ENCODE measurements around the gene SSBP3.

SSBP3 gene

DNA sequence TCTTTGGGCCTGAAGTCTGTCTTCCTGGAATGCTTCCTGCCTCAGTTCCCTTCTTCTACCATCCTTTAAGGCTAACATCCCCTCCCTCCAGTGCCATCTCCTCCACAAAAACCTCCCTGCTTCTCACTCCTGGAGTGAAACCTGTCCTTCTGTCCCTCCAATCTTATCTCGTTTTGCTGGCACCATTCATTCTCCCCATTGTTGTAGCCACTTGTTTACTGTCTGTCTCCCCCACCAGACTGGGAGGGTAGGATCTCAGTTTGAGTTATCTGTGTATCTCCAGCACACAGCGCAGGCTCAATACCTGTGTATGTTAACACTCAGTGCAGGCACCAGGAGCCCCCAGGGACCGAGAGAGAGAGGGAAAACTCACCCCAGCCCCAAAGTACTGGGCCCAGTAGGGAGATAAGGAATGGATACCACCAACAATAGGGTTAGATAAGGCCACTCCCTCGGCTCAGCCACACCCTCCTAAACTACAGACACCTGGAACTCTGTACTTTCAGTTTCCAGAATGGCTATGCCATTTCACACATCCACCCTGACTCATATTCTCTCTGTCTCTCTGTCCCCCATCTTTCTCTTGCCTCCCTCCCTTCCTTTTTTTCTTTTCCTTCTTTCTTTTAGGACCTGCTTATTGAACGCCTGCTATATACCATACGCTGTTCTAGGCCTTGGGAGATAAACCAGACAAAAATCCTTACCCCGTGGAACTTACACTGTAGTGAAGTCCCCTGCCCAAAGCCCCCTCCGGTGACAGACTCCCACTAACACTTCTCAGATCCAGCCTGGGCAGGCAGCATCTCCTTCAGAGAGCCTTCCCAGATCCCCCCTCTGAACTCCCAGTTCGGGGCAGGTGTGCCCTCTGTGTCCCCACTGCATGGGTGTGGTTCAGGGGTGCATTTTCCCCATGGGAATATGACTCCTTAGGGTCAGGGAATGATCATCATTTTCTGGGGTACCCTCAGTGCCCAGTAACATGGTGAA is 3.3 kb upstream of the SSBP3 start:
- no peak for DNase-seq (ENCODE audit: low read depth in 3 of 3)

DNA sequence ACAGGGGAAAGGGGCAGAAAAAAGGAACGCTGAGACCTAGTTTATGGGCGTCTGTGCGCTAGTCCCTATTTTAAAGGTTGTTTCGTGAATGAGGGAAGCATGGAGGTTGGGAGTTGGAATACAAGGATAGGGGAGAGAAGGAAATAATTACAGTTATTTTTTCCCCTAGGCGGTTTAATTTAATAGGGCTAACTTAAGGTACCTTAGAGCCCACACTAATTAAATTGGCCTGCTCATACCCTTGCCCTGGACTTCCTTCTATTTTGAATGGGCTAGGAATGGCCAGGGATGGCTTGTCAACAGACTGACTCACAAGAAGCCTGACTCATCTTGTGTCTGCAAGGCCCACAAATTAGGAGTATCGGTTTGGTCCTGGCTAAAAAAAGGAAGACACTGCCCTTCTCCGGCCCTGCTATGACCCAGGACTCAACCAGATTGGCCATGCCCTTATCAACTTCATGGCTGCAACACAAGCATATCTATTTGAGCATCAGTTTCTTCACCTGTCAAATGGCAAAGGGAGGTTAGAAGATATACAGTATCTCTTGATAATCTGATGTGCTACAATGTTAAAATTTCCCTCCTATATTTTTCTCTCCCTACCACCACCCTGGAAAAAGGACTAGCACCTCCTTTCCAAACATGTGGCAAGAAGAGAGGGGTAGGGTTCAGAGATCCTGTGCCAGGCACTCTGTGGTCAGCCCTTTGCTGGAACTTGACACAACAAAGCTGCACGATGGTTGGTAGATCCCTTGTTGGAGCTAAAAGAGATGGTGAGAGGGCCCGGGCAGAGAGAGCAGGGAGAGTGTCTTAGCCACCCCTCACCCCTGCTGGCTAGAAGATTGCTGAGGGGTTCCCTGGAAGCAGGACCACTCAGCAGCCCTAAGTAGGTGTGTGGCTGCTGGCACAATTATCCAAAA is 2.2 kb upstream of the SSBP3 start:
- DNase-seq (ENCODE audit: low read depth in 3 of 3), result no peak

DNA sequence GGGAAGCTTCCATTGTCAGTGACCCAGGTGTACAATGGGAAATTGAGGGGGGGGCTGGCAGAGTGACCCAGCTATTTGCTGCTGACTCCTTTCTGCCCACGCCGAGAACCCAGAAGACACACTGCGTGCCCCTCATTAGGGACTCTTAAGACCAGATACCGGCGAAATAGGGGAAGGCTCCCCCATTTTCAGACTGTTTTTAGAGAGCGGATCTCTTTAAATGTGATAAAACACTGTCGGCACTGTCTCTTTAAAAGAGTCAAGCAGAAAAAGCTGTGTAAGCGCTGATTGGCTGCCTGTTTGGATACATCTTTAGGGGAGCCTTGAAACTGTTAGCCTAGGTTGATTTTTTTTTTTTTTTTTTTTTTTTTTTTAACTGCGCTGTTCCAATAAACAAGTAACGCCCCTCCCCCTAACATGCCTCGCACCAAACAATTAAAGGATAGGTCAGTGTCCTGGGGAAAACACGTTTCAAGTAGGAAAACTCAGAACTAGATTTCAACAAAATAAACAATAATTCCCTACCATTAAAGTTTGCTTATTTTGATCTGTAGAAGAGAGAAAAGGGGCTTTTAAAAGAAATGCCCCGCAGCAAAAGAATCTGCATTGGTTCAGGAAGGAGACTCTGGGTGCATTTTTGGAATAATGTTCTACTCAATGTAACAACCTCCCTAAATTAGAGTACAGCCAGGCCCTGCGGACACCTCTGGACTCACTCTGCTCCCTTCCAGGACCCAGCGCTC is 1.4 kb upstream of the SSBP3 start:
- DNase-seq (ENCODE audit: low read depth in 3 of 3), result peak in 2 of 3 experiments; percentile 42 to 43

DNA sequence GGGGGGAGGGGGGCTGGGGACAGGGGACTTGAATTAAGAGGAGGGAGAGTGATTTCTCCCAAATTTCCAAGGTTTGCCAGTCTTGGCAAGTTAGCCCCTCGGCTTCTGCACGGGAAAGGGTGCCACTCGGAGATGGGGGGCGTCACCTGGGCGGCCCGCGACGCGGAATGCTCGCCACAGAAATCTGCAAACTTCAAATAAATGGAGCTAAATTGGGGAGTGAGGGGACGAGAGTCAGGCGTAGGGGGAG is 885 bp upstream of the SSBP3 start:
- no peak for DNase-seq (ENCODE audit: low read depth in 3 of 3)

DNA sequence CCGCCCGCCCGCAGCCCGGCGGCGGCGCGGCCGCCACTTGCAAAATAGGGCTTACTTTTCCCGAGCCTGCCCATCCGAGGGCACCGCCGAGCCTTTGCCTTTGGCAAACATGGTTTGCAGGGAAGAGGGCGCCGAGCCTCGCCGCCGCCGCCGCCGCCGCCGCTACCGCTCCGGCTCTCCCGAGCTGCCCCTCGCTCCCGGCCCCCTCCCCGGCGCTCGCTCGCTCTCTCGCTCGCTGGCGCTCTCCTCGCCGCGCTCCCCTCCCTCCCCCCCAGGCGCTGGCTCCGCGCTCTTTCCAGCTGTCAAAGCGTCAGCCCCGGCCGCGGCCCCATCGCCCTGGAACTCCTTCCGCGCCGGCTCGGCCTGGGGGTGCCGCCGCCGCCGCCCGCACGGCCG is 298 bp downstream of the SSBP3 start:
- DNase-seq (ENCODE audit: low read depth in 3 of 3), result no peak

DNA sequence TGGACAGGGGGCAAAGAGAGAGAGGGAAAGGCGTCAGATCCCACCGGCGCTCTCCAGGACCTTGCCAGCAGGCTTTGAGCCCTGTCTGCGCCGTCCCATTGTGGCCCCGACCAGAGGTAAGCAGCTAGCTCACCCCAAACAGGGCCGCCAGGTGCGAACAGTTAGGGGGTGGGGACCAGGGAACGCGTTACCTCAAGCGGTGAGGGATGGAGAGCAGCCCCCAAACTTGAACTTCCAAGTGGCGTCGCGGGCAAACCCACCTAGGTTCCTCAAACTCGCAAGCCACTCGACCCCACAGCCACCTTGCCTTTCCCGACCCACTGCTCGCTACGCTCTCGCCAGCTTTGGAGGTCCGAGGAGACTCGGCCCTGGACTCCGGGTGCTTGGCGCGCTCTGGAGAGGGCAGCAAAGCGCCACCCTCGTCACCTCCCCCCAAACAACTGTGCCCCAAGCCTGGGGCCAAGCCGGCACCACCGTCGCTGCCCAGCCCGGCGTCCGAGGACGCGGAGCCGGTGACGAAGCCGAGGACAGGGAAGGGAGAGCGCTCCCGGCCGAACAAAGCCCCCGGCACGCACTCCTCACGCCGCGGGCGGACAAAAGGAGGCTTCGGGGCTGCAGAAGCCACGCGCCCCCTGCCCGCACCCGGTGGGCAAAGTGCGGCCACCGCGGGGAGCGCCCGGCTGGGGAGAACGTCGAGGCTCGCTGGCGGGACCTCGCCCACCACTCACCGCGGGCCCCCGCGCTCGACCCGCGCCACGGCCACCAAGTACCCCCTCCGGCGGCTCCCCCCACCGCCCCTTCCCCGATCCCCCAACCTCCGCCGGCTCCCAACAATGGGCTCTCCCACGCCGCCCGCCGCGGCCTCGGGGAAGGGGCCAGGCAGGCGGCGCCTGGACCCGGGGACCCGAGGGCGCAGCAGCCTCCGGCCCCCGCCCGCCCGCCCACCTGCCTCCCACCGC is 976 bp downstream of the SSBP3 start:
- DNase-seq (ENCODE audit: low read depth in 3 of 3), result no peak

DNA sequence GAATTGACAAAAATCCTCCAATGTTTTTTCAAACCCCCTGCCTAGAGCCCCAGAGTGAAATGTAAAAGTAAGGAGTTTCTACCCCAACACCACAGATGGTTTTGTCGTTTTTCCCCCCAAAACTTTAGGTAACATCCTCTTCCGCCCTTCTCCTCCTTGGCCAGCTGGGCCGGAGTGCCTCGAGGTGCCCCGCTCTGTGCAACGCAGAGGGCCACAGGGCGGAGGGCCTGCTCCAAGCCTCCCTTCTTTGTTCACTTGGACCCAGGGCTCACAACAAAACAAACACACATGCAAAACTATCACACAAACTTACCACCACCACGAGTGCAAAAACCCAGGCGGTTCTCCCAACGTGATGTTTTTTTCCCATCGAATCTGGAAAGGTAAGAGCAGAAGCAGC is 1.9 kb downstream of the SSBP3 start:
- DNase-seq (ENCODE audit: low read depth in 3 of 3), result no peak

DNA sequence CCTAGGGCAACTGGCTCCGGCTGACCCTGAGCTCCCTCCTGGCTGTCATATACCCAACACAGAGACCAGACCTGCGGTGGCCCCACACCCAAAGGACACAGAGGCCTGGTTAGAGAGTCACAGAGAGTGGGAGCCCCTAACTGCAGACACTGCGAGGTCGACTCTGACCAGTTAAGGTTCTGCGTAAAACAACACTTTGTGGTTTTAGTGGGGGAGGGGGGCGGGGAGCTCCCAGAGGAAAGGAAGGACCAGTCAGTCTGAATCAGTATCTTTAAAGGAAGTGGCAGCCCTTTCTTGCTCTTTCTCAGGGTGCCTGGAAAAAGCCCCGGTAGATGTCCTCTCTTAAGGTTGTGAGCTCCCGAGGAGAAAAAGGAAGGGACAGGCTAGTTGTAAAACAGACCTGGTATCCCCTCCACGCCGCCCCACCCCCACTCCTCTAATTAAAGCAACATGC is 2.4 kb downstream of the SSBP3 start:
- no peak for DNase-seq (ENCODE audit: low read depth in 3 of 3)

DNA sequence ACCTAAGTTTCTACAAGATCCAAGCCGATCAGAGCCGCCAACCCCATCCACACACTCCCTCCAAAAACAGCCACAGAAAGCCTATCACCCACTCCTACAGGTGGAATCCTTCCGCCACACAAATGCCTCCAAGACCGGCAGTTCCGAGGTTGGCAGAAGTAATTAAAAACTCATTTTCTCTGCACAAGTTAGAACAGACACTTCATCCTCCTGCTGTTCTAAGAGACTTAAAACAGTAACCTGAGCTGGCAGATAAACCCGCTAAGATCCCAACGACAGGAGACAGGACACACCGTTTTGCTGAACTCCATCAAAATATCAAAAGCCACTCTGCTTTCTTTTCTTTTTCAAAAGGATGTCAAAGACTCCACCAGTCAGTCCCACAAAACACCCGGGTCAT is 2.8 kb downstream of the SSBP3 start:
- no peak for DNase-seq (ENCODE audit: low read depth in 3 of 3)

DNA sequence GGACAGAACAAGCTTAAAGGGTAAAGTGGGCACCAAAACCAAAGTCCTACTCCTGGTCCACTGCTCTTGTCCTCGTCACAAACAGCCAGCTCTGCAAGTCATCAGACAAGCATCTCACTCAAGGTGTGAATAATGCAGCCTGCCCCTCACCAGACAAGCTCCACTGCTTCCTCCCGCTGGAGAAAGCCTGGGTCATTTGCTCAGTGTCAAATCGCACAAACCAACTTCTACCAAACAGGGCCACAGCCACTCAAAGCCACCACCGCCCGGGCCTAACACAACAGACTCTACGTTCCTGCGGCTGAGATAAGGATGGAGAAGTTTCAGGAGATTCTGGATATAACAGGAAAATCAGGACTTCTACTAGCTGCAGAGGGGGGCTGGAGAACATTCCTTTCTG is 3.3 kb downstream of the SSBP3 start:
- DNase-seq (ENCODE audit: low read depth in 3 of 3), result no peak

DNA sequence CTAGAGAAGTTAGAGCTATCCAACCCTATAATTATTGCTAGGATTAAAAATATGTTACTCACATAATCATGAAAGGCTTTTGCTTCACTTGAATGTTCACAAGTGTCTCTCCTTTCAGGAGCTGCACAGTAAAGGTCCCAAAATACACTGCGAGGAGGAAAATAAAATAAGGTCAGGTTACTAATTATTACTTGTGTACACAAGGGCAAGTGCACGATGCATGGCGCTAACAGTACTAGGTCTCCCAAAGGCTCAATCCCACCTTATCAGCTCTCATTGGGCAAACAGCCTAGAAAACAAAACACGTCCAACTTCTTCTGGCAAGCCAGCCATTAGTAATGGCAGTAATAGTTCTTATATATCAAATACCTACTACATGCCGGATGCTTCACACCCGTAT is 4.4 kb downstream of the SSBP3 start:
- no peak for DNase-seq (ENCODE audit: low read depth in 3 of 3)

DNA sequence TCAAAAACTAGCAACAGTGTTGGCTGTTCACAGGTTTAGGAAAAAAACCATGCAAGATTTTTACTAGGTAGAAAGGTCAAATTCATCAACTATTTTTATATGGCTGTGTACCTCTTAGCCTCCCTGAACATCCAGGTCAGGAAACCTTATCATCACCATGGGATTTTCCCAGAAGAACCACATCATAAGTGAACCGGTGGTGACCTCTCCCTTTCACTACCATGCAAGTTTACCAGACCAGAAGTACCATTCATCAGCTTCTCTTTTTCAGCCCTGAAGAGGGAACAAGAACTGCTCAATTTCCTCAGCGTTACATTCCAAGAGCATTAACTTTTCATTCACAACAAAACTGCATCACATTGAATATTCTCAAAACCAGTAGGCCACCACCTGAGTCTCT is 5.9 kb downstream of the SSBP3 start:
- no peak for DNase-seq (ENCODE audit: low read depth in 3 of 3)

DNA sequence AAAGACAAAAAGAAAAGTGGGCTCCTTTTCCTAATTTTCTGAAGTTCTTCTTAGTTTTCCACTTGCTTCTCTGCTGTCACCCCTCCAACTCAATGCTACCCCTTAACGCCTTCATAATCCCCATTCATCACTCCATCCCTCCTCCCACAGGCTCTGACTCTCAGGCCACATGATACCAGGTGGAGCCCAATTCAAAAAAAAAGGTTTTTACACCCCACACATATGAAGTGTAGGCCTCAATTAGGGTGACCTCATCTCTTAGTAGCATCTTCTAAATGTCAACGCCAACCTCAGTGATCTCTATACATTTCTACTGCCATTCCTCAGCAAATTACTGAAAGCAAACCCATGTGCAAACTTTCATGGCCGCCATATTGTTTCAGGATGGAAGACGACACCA is 6.4 kb downstream of the SSBP3 start:
- DNase-seq (ENCODE audit: low read depth in 3 of 3), result no peak

DNA sequence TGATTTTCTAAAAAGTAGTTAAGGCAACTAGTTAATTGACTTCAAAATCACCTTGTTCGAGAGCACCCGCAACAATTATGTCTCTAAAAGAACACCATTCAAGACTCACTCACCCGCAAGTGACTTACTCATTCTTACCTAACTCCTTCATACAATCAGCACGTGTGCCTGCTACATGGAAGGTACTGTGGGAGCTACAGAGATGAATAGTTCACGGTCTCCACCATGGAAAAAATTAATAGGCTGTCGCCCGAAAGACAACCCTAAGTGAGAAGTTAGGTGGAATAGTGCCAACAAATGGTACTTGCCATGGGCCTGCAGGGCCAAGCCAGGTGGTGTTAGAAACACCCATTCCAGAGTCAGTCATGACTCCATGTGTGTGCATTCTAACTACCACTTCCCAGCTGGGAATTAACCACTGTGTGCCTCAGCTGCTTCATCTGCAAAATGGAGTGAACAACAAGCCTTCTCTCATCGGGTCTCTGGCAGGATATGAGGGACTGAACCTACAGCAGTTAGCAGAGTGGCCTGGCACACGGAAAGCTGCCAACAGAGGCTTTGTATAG is 7.1 kb downstream of the SSBP3 start:
- no peak for DNase-seq (ENCODE audit: low read depth in 3 of 3)

DNA sequence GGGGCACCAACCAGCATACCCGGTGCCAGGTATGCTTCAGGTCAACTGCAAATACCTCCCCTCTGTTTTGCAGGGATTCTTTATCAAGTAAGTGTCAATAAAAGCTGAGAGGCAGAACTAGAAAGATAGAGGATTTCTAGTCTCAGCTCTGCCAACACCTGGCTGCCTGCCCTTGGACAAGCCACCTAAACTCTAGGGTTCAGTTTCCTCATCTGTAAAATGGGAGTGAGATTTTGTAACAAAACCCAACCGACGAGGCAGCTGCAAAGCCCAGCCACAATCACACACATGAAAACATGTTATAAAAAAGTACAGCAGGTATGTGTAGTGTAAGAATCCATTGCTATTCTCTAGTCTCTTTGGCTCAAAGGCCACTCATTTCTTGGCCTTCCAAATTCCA is 8.2 kb downstream of the SSBP3 start:
- no peak for DNase-seq (ENCODE audit: low read depth in 3 of 3)

DNA sequence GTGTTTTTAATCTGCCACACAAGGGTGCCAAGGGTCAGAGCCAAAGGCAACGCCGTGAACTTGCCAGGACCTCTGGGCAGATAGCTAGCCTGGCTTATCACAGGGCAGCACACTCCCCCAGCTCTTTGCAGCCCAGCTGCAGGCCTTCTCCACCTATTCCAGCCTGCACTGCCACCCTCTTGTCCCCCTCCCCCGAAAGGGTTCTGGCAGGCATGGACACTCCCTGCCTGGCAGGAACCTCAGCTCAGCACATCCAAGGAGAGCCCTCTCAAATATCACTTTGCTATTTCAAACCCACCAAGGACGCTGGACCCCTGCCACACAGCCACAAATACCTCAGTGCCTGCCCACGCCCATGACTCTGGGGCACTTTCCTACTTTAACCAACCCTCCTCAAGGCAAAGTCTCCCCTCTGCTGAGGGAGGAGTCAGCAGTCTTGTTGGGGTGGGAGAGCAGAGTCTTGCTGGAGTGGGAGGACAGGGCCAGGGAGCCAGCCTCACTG is 9.1 kb downstream of the SSBP3 start:
- DNase-seq (ENCODE audit: low read depth in 3 of 3), result no peak

DNA sequence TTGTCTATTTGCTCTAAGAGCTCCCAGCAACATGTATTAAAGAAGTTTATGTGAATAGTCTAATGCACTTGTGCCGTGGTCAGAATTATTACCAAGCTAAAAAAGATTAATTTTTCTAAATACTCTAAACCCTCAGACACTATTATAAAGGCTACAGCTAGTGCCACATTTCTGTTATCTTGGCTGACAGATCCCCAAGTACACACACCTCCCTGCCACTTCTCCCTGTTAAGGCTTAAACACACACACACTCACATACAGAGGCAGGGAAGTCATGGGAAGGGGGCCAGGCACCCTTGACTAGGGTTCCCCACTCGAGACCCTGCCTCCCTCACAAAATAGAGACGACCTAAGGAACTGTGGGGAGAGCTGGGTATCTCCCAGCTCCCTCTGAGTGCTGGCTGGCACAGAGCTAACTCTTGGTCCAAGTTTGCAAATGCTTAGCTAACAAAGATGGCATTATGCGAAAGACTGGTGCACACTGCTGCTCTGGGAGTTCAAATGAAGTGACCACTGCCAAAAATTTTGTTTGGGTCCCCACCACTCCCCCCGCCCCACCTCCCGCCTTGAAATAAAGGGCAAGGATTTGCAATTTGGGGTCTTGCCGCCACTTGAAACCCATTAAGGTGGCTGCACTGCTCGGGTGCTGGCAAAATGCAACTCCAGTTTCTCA is 9.8 kb downstream of the SSBP3 start:
- no peak for DNase-seq (ENCODE audit: low read depth in 3 of 3)

DNA sequence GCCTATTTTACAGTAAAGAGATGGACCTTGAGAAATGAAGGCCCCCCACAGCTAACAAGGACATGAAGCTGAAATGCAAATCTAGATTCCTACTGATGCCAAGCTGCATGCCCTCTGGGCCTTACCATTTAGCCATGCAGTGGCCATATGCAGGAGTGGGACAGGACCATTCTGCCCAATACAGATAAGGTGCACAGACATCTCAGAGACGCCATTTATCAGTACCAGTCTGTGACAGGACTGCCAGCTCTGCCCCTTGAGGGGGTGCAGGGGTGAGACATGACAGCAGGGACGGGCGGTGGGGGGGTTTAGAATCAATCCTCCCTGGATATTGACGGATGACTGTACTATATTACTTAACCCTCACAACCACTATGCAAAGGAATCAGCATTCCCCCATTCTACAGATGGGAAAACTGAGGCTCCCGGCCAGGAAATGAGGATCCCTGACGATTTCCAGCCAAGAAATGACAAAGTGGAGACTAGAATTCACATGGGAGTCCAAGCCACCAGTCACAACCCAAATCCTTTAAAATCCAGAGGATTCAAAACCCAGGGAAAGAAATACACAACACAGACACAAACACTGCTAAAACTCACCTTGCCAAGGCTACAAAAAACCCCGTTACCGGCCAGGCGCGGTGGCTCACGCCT is 10.8 kb downstream of the SSBP3 start:
- no peak for DNase-seq (ENCODE audit: low read depth in 3 of 3)

DNA sequence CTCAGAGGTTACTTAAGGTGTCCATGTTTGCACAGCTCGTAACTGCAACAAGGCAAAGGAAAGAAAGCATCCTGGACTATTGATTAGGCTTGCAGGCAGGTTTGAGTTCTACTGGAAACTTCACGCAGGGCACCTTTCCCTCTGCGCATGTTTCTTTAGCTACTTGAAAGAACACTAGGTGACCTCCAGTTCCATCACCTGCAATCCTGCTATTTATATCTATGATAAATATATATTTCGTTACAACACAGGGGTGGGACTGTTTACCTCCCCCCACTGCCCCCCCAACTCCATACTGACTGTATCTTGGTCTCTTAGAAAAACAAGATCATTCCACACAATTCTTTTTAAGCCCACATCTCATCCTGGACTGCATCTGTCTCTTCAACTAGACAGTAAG is 12.1 kb downstream of the SSBP3 start:
- DNase-seq (ENCODE audit: low read depth in 3 of 3), result no peak

All from stimulated activated CD4-positive, alpha-beta T cell treated with anti-CD3 and anti-CD28 coated beads, TNF-alpha, amount 100 ng/mL, for 24 hours (primary cell).